Vagina (tissue), 2 donors: ENCODE results near the gene TUBA4B.

ENCODE experiments used
- POLR2A ChIP-seq, 2 donors: fragments of 450-650 bp; IDR thresholded peaks; one replicate each; pipeline ENCODE4 v1.6.1; 2017; ENCODE audit warnings: antibody characterized with exemption in 2 of 2, mild to moderate bottlenecking in 2 of 2, moderate library complexity in 2 of 2
- POLR2AphosphoS5 ChIP-seq, 2 donors: sonication (generic); formaldehyde crosslinking; IDR thresholded peaks; one replicate each; pipeline ENCODE4 v1.9.0; 2017; ENCODE audit warnings: antibody characterized with exemption in 2 of 2, mild to moderate bottlenecking in 2 of 2, low read depth in 1 of 2; ENCODE audit not compliant: insufficient read depth in 1 of 2

GRCh38 chr2:219218732-219219701, 34.0 kb upstream of the TUBA4B start, which contains the start of gene ABCB6:
- peak in 1 of 2 donors; percentile 53 for TF ChIP-seq POLR2A (IDR thresholded peaks at IDR 0.05)
- peak; percentile 76 to 90 for TF ChIP-seq POLR2AphosphoS5 (IDR thresholded peaks at IDR 0.05; ENCODE audit: insufficient read depth in 1 of 2, low read depth in 1 of 2)
